ENCODE measurements around the gene ZBTB42.
A peak's percentile ranks its signal among the peaks of the same experiment; 100 is the strongest.

Gene ZBTB42

DNA sequence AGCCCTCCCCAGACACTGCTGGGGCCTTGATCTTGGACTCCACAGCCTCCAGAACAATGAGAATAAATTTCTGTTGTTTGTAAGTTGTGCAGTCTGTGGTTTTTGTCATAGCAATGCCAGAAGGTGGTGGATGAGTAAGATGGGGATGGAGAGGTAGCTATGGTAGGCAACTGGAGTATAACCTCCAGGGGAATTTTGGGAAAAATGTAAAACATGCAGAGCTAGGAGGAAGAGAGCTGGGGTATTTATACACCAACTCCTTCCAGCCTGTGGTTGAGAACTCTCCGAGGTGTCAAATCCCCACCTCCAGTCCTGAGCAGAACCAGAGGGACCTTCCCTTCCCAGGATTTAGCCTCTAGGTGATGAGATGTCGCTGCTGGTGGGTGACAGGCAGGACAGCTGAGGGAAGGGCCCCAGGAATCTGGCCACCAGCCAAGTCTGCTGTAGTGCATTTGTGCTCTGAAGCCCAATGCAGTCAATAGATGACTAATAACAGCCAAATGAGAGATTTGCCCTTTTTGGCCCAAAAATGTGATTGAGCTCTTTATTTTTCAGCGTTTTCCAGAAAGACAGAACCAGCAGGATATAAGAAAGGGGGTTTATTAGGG lies 45.0 kb downstream of the ZBTB42 start:
- intact Hi-C loops (cut with DNase I), result no loop called here
- peak in 1 of 42 donors; percentile 10 for DNase-seq

DNA sequence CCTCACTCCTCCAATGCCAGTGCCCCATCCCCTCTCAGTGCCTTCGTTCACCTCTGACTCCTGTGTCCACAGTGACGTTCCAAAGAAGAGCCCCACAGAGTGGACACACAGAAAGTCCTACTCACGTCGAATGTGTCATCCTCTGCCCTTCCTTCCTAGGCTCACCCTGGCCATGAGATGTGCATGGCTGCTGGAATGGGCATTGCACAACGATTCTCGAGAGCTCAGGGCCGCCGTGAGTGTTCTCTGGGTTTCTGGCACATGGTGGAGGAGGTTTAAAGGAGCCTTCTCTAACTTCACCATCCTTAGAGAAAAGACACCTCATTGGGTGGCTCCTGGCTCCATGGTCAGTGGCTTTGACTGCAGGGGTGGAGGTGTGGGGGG lies 51.4 kb downstream of the ZBTB42 start:
- DNase-seq, result no peak
- intact Hi-C loops (cut with DNase I), result no loop called here

All from head of caudate nucleus (tissue), 42 donors.